Left renal cortex interstitium (tissue), 4 donors: ENCODE results near the gene CHML. TPM values are rescaled to one million over a fixed set of nuclear protein-coding genes. Genes with fewer than 3 reads are reported as not detected.

ENCODE experiments used
- DNase-seq, 4 donors: peaks; one replicate each; pipeline ENCODE4 v3.0.0-alpha.2; 2013; ENCODE audit warnings: low read depth in 4 of 4, low spot score in 2 of 4, missing footprints in 1 of 4
- polyA plus RNA-seq, 4 donors: library from polyadenylated mRNA; unstranded; fragments of 120-200 nt; gene quantifications; one replicate each; pipeline ENCODE4 v1.2.1, GENCODE V29; 2013; ENCODE audit not compliant: insufficient read length in 4 of 4

The CHML gene
- polyA plus RNA-seq, 4 donors = 22.8 to 26.0 (median 24.5) TPM

- no peak for DNase-seq
Measured at GRCh38 chr1:241592273-241592958, 47.8 kb downstream of the CHML start.

GRCh38 chr1:241591736-241592135 lies 48.4 kb downstream of the CHML start:
- DNase-seq = no peak

GRCh38 chr1:241591317-241591716 lies 48.9 kb downstream of the CHML start:
- DNase-seq = no peak

GRCh38 chr1:241590719-241591118 lies 49.5 kb downstream of the CHML start:
- DNase-seq = no peak

Other genes with a start within 250 kb of the CHML start
- 100 to 1,000 TPM in 1 of 4 donors, 10 to 100 TPM in 3; 90.1 to 108 (median 98.0) TPM for gene FH, start 120.6 kb downstream of the CHML start, polyA plus RNA-seq
- 10 to 100 TPM; 17.5 to 24.4 (median 21.9) TPM for gene KMO, start 108.0 kb downstream of the CHML start, polyA plus RNA-seq
- gene OPN3, start within 50 bp of the CHML start, polyA plus RNA-seq = 10 to 100 TPM; 38.3 to 53.2 (median 41.9) TPM
- gene WDR64, start 11.9 kb upstream of the CHML start, polyA plus RNA-seq = 1 to 10 TPM in 1 of 4 donors, under 1 TPM in 3; 0.20 to 1.5 (median 0.31) TPM
- 10 to 100 TPM; 12.5 to 15.3 (median 14.1) TPM for gene EXO1, start 207.8 kb upstream of the CHML start, polyA plus RNA-seq